ENCODE data around the gene ITPR1.

The ITPR1 gene

DNA sequence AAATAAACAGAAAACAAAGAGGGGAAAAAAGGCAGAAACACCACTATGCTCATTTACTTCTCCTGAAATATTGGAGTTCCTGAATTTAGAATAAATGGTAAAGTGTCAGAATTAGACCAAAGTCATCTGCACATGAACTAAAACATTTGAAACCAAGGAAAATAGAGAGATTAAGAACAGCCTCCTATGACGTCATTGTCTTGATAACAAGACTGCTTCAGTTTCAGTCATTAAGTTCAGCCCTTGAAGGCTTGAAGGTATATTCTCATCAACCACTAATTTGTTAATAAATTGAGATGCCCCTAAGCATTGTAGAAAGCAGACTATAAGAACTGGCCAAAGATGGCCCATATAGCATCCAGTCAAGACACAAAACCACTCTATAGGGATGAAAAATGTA, 28.6 kb upstream of the ITPR1 start:
- Histone ChIP-seq H3K27me3 (ENCODE audit: insufficient read depth, low read length) (no peaks in the 10 kb centered on the region), H3K4me1 (ENCODE audit: insufficient read depth, low read length) (no peaks in the 10 kb centered on the region), H3K9ac (ENCODE audit: low read depth, low read length) (no peak overlapping the region), H3K27ac (ENCODE audit: low read depth, low read length) (no peak overlapping the region), H3K9me3 (ENCODE audit: insufficient read depth, low read depth, low read length) (no peaks in the 10 kb centered on the region), H3K4me3 (ENCODE audit: low read length) (no peak overlapping the region), H3K36me3 (ENCODE audit: insufficient read depth, low read length) (no peaks in the 10 kb centered on the region)
- WGBS, result 100% methylated on average over 1 of the region's 1 CpG

DNA sequence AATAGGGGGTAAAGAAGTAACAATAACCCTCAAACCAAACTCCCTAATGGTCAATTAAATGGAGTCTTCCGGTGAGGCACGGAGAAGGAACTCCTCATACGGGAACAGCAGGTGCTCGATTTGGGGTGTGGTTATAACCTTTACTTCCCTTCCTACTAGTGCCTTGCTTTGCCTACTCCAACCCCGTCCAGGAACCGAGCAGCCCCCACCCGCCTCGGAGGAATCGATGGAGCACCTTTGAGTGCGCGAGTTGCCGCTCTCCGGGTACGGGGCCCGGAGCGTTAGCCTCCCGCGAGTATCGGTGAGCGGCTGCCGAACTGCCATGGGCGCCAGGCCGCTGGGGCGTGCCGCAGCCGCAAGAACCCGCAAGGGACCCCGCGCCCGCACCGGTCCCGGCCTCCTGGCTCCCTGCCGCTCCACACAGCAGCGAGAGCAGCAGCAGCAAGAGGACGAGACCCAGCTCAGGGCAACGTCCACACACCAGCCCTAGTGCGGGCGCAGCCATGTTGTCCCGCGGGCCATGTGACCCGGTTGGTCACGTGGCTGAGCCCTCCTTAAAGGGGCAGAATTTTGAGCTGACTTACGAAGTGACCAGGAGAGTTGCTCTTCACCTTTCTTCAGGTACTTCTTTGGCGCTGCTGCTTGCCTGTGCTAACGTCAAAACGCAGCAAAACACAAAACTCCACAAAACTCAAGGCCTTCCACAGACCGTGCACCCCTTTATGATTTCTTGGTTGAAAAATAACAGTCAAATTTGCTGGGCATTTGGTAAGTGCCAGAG, 26.2 kb upstream of the ITPR1 start, which contains the start of gene SUMF1:
Gene SUMF1, minus strand, starts transcription at position 529 of the 781 bp plus-strand sequence. Its CDS starts 24 bp downstream, at position 505.
- Histone ChIP-seq H3K9ac (ENCODE audit: low read depth, low read length) (peak within 1 kb of the TSS; percentile 89), H3K9me3 (ENCODE audit: insufficient read depth, low read depth, low read length) (no peaks in the 10 kb centered on the region), H3K27me3 (ENCODE audit: insufficient read depth, low read length) (no peaks in the 10 kb centered on the region), H3K4me1 (ENCODE audit: insufficient read depth, low read length) (no peaks in the 10 kb centered on the region), H3K27ac (ENCODE audit: low read depth, low read length) (peak within 1 kb of the TSS; percentile 83), H3K36me3 (ENCODE audit: insufficient read depth, low read length) (no peaks in the 10 kb centered on the region), H3K4me3 (ENCODE audit: low read length) (peak within 1 kb of the TSS; percentile 83)
- WGBS, result 1% methylated on average over 43 of the region's 47 CpGs

- Histone ChIP-seq H3K27ac (ENCODE audit: low read depth, low read length) (no peak overlapping the region; the same call in none of the 2 replicates), H3K4me1 (ENCODE audit: insufficient read depth, low read length) (no peaks in the 10 kb centered on the region), H3K9me3 (ENCODE audit: insufficient read depth, low read depth, low read length) (no peaks in the 10 kb centered on the region), H3K4me3 (ENCODE audit: low read length) (peak overlapping the region; percentile 83), H3K36me3 (ENCODE audit: insufficient read depth, low read length) (no peaks in the 10 kb centered on the region), H3K27me3 (ENCODE audit: insufficient read depth, low read length) (no peaks in the 10 kb centered on the region), H3K9ac (ENCODE audit: low read depth, low read length) (peak overlapping the region; percentile 89)
- 82% methylated on average over 13 of the region's 13 CpGs for WGBS
Measured at GRCh38 chr3:4467522-4467867, 25.7 kb upstream of the ITPR1 start.

GRCh38 chr3:4471907-4472306, 21.2 kb upstream of the ITPR1 start:
- 80% methylated on average over 1 of the region's 1 CpG for WGBS
- no peaks in the 10 kb centered on the region for H3K36me3 ChIP-seq (ENCODE audit: insufficient read depth, low read length)
- no peaks in the 10 kb centered on the region for H3K9me3 ChIP-seq (ENCODE audit: insufficient read depth, low read depth, low read length)
- peaks cover 2% of the 10 kb centered on the region; the same call in 1 of the 2 replicates for H3K27me3 ChIP-seq (ENCODE audit: insufficient read depth, low read length)
- no peak overlapping the region for H3K27ac ChIP-seq (ENCODE audit: low read depth, low read length)
- H3K4me3 ChIP-seq (ENCODE audit: low read length), result no peak overlapping the region
- no peak overlapping the region for H3K9ac ChIP-seq (ENCODE audit: low read depth, low read length)
- peaks cover 3% of the 10 kb centered on the region; the same call in 1 of the 2 replicates for H3K4me1 ChIP-seq (ENCODE audit: insufficient read depth, low read length)

DNA sequence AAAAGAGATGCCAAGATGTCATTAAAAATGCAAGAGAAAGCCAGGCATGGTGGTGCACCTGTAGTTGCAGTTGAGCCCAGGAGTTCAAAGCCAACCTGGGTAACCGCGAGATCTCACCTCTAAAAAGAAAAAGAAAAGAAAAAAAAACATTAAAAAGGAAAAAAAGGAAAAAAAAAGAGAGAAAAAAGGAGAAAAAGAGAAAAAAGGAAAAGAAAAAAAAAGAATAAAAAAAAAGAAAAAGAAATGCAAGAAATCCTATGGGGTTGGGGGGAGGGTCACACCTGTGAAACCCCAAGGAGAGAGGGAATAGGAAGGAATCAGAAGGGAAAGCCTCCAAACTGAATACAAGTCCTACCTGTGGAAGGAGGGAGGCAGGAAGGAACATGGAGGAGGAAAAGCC, 20.8 kb upstream of the ITPR1 start:
- Histone ChIP-seq H3K9me3 (ENCODE audit: insufficient read depth, low read depth, low read length) (no peaks in the 10 kb centered on the region), H3K4me3 (ENCODE audit: low read length) (no peak overlapping the region), H3K36me3 (ENCODE audit: insufficient read depth, low read length) (no peaks in the 10 kb centered on the region), H3K27ac (ENCODE audit: low read depth, low read length) (no peak overlapping the region), H3K9ac (ENCODE audit: low read depth, low read length) (no peak overlapping the region), H3K27me3 (ENCODE audit: insufficient read depth, low read length) (peaks cover 2% of the 10 kb centered on the region; the same call in 1 of the 2 replicates), H3K4me1 (ENCODE audit: insufficient read depth, low read length) (peaks cover 3% of the 10 kb centered on the region; the same call in 1 of the 2 replicates)
- no CpG with 5 or more reads among the region's 2 CpGs for WGBS

DNA sequence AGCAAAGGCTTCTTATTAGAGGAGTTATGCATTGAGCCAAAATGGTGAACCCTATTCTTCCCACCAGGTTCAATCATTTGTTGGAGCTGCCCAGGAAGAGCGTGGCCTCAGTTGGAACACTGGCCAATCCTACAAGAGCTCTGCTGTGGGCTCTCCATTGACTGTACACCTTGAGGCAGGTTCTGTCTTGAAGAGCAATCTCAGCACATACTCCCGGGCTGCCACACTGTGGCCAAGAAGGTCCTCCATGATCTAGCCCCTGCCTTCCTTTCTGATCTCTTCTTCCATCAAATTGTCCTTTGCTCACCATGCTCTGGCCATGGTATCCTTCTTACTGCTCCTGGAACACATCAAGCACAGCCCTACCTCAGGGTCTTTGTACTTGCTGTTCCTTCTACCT, 20.4 kb upstream of the ITPR1 start:
- Histone ChIP-seq H3K4me1 (ENCODE audit: insufficient read depth, low read length) (peaks cover 3% of the 10 kb centered on the region; the same call in 1 of the 2 replicates), H3K27me3 (ENCODE audit: insufficient read depth, low read length) (peaks cover 2% of the 10 kb centered on the region; the same call in 1 of the 2 replicates), H3K36me3 (ENCODE audit: insufficient read depth, low read length) (no peaks in the 10 kb centered on the region), H3K9me3 (ENCODE audit: insufficient read depth, low read depth, low read length) (no peaks in the 10 kb centered on the region), H3K9ac (ENCODE audit: low read depth, low read length) (no peak overlapping the region), H3K27ac (ENCODE audit: low read depth, low read length) (no peak overlapping the region), H3K4me3 (ENCODE audit: low read length) (no peak overlapping the region)
- 89% methylated on average over 2 of the region's 2 CpGs for WGBS

DNA sequence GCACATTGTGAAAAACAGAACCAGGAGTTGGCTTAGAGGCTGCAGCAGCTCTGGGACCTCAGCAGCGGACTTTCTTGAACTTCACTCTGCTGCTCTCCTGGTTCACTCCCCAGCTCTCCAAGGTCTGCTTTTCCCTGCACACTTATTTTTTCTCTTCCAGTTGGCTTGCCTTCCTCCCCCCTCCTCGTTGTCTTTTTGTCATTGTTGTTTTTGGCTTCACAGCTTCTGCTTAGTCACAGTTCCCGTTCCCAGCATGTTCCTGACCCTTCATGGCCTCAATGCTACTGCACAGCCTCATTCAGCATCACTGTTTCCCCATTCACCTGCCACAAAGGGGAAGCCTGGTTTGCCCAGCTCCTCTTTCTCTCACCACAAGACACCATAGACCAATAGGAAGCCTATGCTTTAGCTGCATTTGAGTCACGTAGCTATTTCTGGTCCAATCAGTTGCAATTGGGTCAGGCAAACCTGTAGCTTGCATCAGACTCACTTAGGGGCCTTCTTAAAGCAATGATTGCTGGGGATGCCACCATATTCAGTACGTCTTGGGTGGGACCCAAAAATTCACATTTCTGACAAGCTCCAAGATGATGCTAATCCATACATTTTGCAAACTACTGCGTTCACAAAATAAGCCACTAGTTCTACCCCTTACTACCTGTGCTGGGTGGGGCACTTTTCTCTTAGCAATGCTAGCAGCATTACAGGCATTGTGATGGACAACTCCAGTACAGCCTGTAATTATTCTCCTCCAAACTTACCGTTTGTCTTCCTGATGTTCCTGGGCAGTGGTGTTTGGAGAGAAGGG, 18.3 kb upstream of the ITPR1 start:
- H3K36me3 ChIP-seq (ENCODE audit: insufficient read depth, low read length), result no peaks in the 10 kb centered on the region
- no peak overlapping the region for H3K27ac ChIP-seq (ENCODE audit: low read depth, low read length)
- H3K9me3 ChIP-seq (ENCODE audit: insufficient read depth, low read depth, low read length), result no peaks in the 10 kb centered on the region
- H3K4me3 ChIP-seq (ENCODE audit: low read length), result no peak overlapping the region
- 79% methylated on average over 7 of the region's 7 CpGs for WGBS
- H3K9ac ChIP-seq (ENCODE audit: low read depth, low read length), result no peak overlapping the region
- peaks cover 3% of the 10 kb centered on the region; the same call in 1 of the 2 replicates for H3K4me1 ChIP-seq (ENCODE audit: insufficient read depth, low read length)
- peaks cover 2% of the 10 kb centered on the region; the same call in 1 of the 2 replicates for H3K27me3 ChIP-seq (ENCODE audit: insufficient read depth, low read length)

GRCh38 chr3:4475804-4476203, 17.3 kb upstream of the ITPR1 start:
- H3K27me3 ChIP-seq (ENCODE audit: insufficient read depth, low read length), result peaks cover 2% of the 10 kb centered on the region; the same call in 1 of the 2 replicates
- peaks cover 3% of the 10 kb centered on the region; the same call in 1 of the 2 replicates for H3K4me1 ChIP-seq (ENCODE audit: insufficient read depth, low read length)
- no peaks in the 10 kb centered on the region for H3K9me3 ChIP-seq (ENCODE audit: insufficient read depth, low read depth, low read length)
- no peak overlapping the region for H3K4me3 ChIP-seq (ENCODE audit: low read length)
- H3K36me3 ChIP-seq (ENCODE audit: insufficient read depth, low read length), result no peaks in the 10 kb centered on the region
- H3K9ac ChIP-seq (ENCODE audit: low read depth, low read length), result no peak overlapping the region
- H3K27ac ChIP-seq (ENCODE audit: low read depth, low read length), result no peak overlapping the region

DNA sequence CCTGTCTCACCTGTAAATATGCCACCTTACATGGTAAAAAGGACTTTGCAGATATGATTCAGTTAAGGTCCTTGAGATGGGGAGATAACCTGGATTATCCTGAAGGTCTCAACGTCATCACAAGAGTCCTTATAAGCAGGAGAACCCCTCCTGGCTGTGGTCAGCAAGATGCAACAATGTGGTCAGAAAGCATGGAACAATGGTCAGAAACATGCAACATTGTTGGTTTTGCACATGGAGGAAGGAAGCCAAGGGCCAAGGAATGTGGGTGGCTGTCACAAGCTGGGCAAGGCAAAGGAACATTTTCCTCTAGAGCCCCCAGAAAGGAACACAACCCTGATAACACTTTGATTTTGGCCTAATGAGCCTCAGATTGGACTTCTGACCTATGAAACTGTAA, 16.7 kb upstream of the ITPR1 start:
- no peak overlapping the region for H3K4me3 ChIP-seq (ENCODE audit: low read length)
- H3K9ac ChIP-seq (ENCODE audit: low read depth, low read length), result no peak overlapping the region
- H3K4me1 ChIP-seq (ENCODE audit: insufficient read depth, low read length), result peaks cover 3% of the 10 kb centered on the region; the same call in 1 of the 2 replicates
- H3K27me3 ChIP-seq (ENCODE audit: insufficient read depth, low read length), result peaks cover 2% of the 10 kb centered on the region; the same call in 1 of the 2 replicates
- no peak overlapping the region for H3K27ac ChIP-seq (ENCODE audit: low read depth, low read length)
- 95% methylated on average over 1 of the region's 1 CpG for WGBS
- H3K36me3 ChIP-seq (ENCODE audit: insufficient read depth, low read length), result no peaks in the 10 kb centered on the region
- no peaks in the 10 kb centered on the region for H3K9me3 ChIP-seq (ENCODE audit: insufficient read depth, low read depth, low read length)

GRCh38 chr3:4478261-4478660, 14.9 kb upstream of the ITPR1 start:
- Histone ChIP-seq H3K9me3 (ENCODE audit: insufficient read depth, low read depth, low read length) (no peaks in the 10 kb centered on the region), H3K9ac (ENCODE audit: low read depth, low read length) (no peak overlapping the region), H3K27ac (ENCODE audit: low read depth, low read length) (no peak overlapping the region), H3K27me3 (ENCODE audit: insufficient read depth, low read length) (peaks cover 2% of the 10 kb centered on the region; the same call in 1 of the 2 replicates), H3K36me3 (ENCODE audit: insufficient read depth, low read length) (no peaks in the 10 kb centered on the region), H3K4me1 (ENCODE audit: insufficient read depth, low read length) (peaks cover 3% of the 10 kb centered on the region; the same call in 1 of the 2 replicates), H3K4me3 (ENCODE audit: low read length) (no peak overlapping the region)
- WGBS, result 93% methylated on average over 3 of the region's 3 CpGs

- peak overlapping the region; percentile 78; the same call in 1 of the 2 replicates for H3K9ac ChIP-seq (ENCODE audit: low read depth, low read length)
- H3K9me3 ChIP-seq (ENCODE audit: insufficient read depth, low read depth, low read length), result no peaks in the 10 kb centered on the region
- H3K36me3 ChIP-seq (ENCODE audit: insufficient read depth, low read length), result no peaks in the 10 kb centered on the region
- peaks cover 49% of the 10 kb centered on the region for H3K27me3 ChIP-seq (ENCODE audit: insufficient read depth, low read length)
- H3K27ac ChIP-seq (ENCODE audit: low read depth, low read length), result no peak overlapping the region
- WGBS, result 55% methylated on average over 4 of the region's 5 CpGs
- peak overlapping the region; percentile 86 for H3K4me3 ChIP-seq (ENCODE audit: low read length)
- peaks cover 6% of the 10 kb centered on the region for H3K4me1 ChIP-seq (ENCODE audit: insufficient read depth, low read length)
Measured at GRCh38 chr3:4491855-4492207, 1.3 kb upstream of the ITPR1 start.

Data from HUES64 (cell line).